ENCODE results near the gene KLF13.

Gene KLF13

GRCh38 chr15:31300208-31300661 lies 26.4 kb upstream of the KLF13 start:
- DNase-seq (ENCODE audit: low spot score): no peak

GRCh38 chr15:31300981-31301672 lies 25.5 kb upstream of the KLF13 start:
- DNase-seq (ENCODE audit: low spot score): no peak

GRCh38 chr15:31301673-31301990 lies 25.0 kb upstream of the KLF13 start:
- DNase-seq (ENCODE audit: low spot score): no peak

- no peak for DNase-seq (ENCODE audit: low spot score)
These were observed 24.5 kb upstream of the KLF13 start for GRCh38 chr15:31302029-31302657.

GRCh38 chr15:31302778-31303725 lies 23.6 kb upstream of the KLF13 start:
- DNase-seq (ENCODE audit: low spot score): no peak

- DNase-seq (ENCODE audit: low spot score): no peak
These were observed 22.6 kb upstream of the KLF13 start for GRCh38 chr15:31303726-31304648.

- DNase-seq (ENCODE audit: low spot score): no peak
These were observed 21.8 kb upstream of the KLF13 start for GRCh38 chr15:31304751-31305365.

GRCh38 chr15:31305375-31305774 lies 21.3 kb upstream of the KLF13 start:
- DNase-seq (ENCODE audit: low spot score): no peak

GRCh38 chr15:31305796-31306425 lies 20.7 kb upstream of the KLF13 start:
- no peak for DNase-seq (ENCODE audit: low spot score)

GRCh38 chr15:31306426-31307269 lies 20.0 kb upstream of the KLF13 start:
- DNase-seq (ENCODE audit: low spot score): no peak

- no peak for DNase-seq (ENCODE audit: low spot score)
These were observed 19.1 kb upstream of the KLF13 start for GRCh38 chr15:31307270-31308184.

- no peak for DNase-seq (ENCODE audit: low spot score)
These were observed 18.4 kb upstream of the KLF13 start for GRCh38 chr15:31308185-31308639.

GRCh38 chr15:31309893-31310606 lies 16.6 kb upstream of the KLF13 start:
- DNase-seq (ENCODE audit: low spot score): no peak

GRCh38 chr15:31311735-31312619 lies 14.7 kb upstream of the KLF13 start:
- DNase-seq (ENCODE audit: low spot score): no peak

GRCh38 chr15:31313223-31313622 lies 13.4 kb upstream of the KLF13 start:
- no peak for DNase-seq (ENCODE audit: low spot score)

GRCh38 chr15:31314380-31314779 lies 12.3 kb upstream of the KLF13 start:
- DNase-seq (ENCODE audit: low spot score): no peak
